Chondrocyte (in vitro differentiated cells): Measurements from ENCODE around the gene NRXN3. TPM values are rescaled to one million over a fixed set of nuclear protein-coding genes. Genes with fewer than 3 reads are reported as not detected.

Source experiments
- DNase-seq: peaks from one replicate; pipeline ENCODE4 v3.0.0; 2021; ENCODE audit warnings: mixed read lengths, low spot score
- H3K27ac Mint-ChIP-seq: one replicate; pipeline ENCODE4 v1.8.0; 2021; ENCODE audit warnings: mild to moderate bottlenecking, moderate library complexity, mixed read lengths; ENCODE audit not compliant: unreplicated experiment
- H3K27me3 Mint-ChIP-seq: 2 replicates; pipeline ENCODE4 v1.8.0; 2021; ENCODE audit warnings: low read depth, mixed read lengths
- H3K36me3 Mint-ChIP-seq: 2 replicates; pipeline ENCODE4 v1.8.0; 2021; ENCODE audit warnings: low read depth, mixed read lengths
- H3K4me1 Mint-ChIP-seq: 2 replicates; pipeline ENCODE4 v1.8.0; 2021; ENCODE audit warnings: low read depth, mild to moderate bottlenecking, mixed read lengths
- H3K4me3 Mint-ChIP-seq: one replicate; pipeline ENCODE4 v1.8.0; 2021; ENCODE audit warnings: mild to moderate bottlenecking, moderate library complexity, mixed read lengths; ENCODE audit not compliant: unreplicated experiment
- H3K9me3 Mint-ChIP-seq: 2 replicates; pipeline ENCODE4 v1.8.0; 2021; ENCODE audit warnings: low read depth, mixed read lengths
- total RNA-seq: library from RNA; stranded (reverse); gene quantifications from 3 replicates; pipeline ENCODE4 v1.2.1, GENCODE V29; 2021
- TF ChIP-seq, protein P1 (sequence below): fragments of 200-600 bp; sonication (generic); IDR thresholded peaks from 2 replicates; pipeline ENCODE4 v1.5.0; 2021; ENCODE audit warnings: antibody characterized with exemption, mild to moderate bottlenecking, moderate library complexity

NRXN3 gene
- total RNA-seq, 1 donor from 2014 or later: 7.9 TPM

DNA sequence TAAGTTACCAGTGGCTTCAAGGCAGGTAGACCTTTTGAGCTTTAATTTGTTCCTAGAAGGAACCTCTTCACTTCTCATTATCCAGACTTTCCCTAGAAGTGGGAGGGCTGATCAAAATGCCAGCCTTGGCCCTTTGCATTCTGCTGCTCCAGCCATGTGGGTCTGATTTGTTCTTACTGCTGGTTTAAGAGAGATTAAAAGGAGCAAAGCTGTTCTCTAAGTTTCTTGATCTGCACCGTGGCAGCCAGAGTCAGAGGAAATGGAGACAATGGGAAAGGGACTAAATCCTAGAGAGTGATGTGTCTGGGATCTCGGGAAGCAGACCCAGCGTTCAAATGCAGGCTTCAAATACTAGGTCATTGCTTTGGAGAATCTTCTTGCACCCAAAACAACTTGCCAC is 1281.4 kb downstream of the NRXN3 start:
- no peak for DNase-seq
- TF ChIP-seq, protein P1, sequence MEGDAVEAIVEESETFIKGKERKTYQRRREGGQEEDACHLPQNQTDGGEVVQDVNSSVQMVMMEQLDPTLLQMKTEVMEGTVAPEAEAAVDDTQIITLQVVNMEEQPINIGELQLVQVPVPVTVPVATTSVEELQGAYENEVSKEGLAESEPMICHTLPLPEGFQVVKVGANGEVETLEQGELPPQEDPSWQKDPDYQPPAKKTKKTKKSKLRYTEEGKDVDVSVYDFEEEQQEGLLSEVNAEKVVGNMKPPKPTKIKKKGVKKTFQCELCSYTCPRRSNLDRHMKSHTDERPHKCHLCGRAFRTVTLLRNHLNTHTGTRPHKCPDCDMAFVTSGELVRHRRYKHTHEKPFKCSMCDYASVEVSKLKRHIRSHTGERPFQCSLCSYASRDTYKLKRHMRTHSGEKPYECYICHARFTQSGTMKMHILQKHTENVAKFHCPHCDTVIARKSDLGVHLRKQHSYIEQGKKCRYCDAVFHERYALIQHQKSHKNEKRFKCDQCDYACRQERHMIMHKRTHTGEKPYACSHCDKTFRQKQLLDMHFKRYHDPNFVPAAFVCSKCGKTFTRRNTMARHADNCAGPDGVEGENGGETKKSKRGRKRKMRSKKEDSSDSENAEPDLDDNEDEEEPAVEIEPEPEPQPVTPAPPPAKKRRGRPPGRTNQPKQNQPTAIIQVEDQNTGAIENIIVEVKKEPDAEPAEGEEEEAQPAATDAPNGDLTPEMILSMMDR: no peak
- H3K4me1 Mint-ChIP-seq: peaks cover 7% of the 10 kb centered on the region
- H3K27me3 Mint-ChIP-seq: no peaks in the 10 kb centered on the region
- no peak overlapping the region for H3K27ac Mint-ChIP-seq
- H3K36me3 Mint-ChIP-seq: no peaks in the 10 kb centered on the region
- no peak overlapping the region for H3K4me3 Mint-ChIP-seq
- no peaks in the 10 kb centered on the region for H3K9me3 Mint-ChIP-seq

DNA sequence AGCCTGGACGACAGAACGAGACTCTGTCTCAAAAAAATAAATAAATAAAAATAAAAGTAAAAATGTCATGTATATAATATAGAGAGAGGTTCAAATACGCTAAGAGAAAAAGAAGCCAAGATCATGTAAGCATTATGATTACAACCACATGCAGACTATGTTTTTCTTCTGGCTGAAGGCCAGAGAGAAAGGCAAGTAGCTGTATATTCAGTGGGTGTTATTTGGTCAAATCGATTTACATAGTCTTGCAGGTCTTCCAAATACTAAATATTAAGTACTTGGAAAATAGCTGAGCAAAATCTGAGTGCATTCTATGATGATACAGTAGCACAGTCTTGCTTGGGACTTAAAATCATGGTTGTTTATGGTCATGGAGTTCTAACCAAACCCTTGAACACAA is 1283.1 kb downstream of the NRXN3 start:
- no peaks in the 10 kb centered on the region for H3K9me3 Mint-ChIP-seq
- TF ChIP-seq, protein P1: no peak
- no peak overlapping the region for H3K27ac Mint-ChIP-seq
- peaks cover under 1% of the 10 kb centered on the region for H3K4me1 Mint-ChIP-seq
- H3K4me3 Mint-ChIP-seq: no peak overlapping the region
- no peaks in the 10 kb centered on the region for H3K36me3 Mint-ChIP-seq
- H3K27me3 Mint-ChIP-seq: no peaks in the 10 kb centered on the region
- no peak for DNase-seq

DNA sequence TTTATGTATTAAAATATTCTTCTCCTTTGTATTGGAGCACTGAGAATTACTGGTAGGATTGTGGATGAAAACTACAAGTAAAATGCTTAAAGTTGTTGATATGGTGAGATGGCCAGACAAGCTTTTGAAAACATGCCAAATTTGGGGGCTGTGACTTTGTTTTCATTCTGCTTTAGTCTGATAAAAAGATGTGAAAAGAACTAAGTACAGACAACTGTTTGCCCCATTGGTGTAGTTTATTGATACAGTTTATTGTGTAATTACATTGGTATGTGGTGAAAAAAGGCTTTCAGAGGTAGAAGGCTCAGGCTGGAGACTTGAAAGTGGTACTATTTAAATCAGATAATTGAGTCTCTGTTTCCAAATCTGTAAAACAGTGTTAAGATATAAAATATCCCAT is 1294.3 kb downstream of the NRXN3 start:
- Mint-ChIP-seq H3K9me3 (no peaks in the 10 kb centered on the region), H3K36me3 (no peaks in the 10 kb centered on the region), H3K4me3 (no peak overlapping the region), H3K27ac (no peak overlapping the region), H3K4me1 (peaks cover 7% of the 10 kb centered on the region), H3K27me3 (no peaks in the 10 kb centered on the region)
- no peak for DNase-seq
- TF ChIP-seq, protein P1: no peak

DNA sequence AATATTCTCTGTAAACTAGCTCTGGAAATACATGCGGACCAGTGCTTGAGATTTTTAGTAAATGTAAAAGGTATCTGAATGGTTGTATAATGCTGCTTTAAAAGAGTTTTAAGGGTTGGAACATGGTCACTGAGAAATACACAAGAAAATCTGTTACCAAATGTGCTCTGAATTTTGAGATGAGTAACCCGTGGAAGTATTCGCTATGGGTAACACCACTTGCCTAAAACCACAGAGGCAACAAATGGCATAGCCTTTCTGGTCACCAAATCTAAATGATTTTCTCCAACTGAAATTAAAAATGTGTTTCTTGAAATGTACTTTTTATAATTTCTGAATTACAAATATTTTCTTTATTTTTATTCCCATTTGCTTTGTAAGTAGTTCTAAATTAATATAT is 1295.5 kb downstream of the NRXN3 start:
- H3K4me3 Mint-ChIP-seq: no peak overlapping the region
- no peak for DNase-seq
- H3K27ac Mint-ChIP-seq: no peak overlapping the region
- TF ChIP-seq, protein P1: no peak
- no peaks in the 10 kb centered on the region for H3K36me3 Mint-ChIP-seq
- H3K4me1 Mint-ChIP-seq: peaks cover 7% of the 10 kb centered on the region
- no peaks in the 10 kb centered on the region for H3K27me3 Mint-ChIP-seq
- no peaks in the 10 kb centered on the region for H3K9me3 Mint-ChIP-seq

DNA sequence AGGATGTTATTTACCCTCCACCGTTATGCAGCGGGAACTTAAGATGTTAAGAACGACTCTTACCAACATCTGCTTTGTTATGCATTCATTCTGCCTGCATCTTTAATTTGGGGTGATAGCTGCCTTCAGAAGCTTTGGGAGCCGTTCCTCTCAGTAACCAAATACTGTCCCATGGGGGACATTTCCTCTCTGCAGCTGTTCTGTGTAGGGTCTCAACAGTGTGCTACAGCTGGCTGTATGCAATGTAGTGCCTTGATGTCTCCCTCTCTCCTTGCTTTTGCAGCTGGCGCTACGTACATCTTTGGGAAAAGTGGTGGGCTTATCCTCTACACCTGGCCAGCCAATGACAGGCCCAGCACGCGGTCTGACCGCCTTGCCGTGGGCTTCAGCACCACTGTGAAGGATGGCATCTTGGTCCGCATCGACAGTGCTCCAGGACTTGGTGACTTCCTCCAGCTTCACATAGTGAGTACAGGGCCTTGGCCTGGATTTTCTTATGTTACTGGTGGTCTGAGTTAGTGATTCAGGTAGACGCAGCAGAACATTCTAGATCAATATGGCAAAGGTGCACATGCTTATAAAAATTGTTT is 1296.9 kb downstream of the NRXN3 start:
- no peaks in the 10 kb centered on the region for H3K9me3 Mint-ChIP-seq
- TF ChIP-seq, protein P1: no peak
- no peaks in the 10 kb centered on the region for H3K36me3 Mint-ChIP-seq
- H3K4me1 Mint-ChIP-seq: peaks cover 4% of the 10 kb centered on the region
- H3K27me3 Mint-ChIP-seq: no peaks in the 10 kb centered on the region
- H3K4me3 Mint-ChIP-seq: no peak overlapping the region
- DNase-seq: no peak
- no peak overlapping the region for H3K27ac Mint-ChIP-seq
